Erythroblast (primary cell): ENCODE results near the gene SRCIN1.

Experiments used
- GATA1 ChIP-seq: IDR thresholded peaks from 2 replicates; pipeline ENCODE4 v1.6.1; 2011; ENCODE audit warnings: low read depth, mild to moderate bottlenecking, control low read depth, low read length, moderate library complexity
- POLR2A ChIP-seq: IDR thresholded peaks from 2 replicates; pipeline ENCODE4 v1.6.1; 2011; ENCODE audit warnings: mild to moderate bottlenecking, low read length

DNA sequence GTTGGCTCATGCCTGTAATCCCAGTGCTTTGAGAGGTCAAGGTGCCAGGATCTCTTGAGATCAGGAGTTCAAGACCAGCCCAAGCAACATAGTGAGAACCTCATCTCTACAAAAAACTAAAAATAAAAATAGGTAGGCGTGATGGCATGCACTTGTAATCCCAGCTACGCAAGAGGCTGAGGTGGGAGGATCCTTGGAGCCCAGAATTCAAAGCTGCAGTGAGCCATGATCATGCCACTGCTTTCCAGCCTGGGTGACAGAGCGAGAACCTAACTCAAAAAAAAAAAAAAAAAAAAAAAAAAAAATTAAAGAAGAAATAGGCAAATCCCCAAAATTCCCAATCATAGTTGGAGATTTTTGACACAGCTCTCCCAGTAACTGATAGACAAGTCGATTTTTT is 32.2 kb upstream of the SRCIN1 start:
- no peak for TF ChIP-seq POLR2A
- no peak for TF ChIP-seq GATA1
